GM12801 (cell line): ENCODE data around the gene KIF6.

ENCODE experiments used
- CTCF ChIP-seq: IDR thresholded peaks from one replicate; pipeline ENCODE4 v1.5.1; 2011; ENCODE audit warnings: control low read depth; ENCODE audit not compliant: insufficient read length; ENCODE audit errors: extremely low read depth

Gene KIF6

GRCh38 chr6:39380837-39381549 is 344.2 kb downstream of the KIF6 start:
- no peak for TF ChIP-seq CTCF

- no peak for TF ChIP-seq CTCF
Observed at GRCh38 chr6:39378960-39379425, 346.2 kb downstream of the KIF6 start.

- TF ChIP-seq CTCF, result no peak
Observed at GRCh38 chr6:39378175-39378959, 346.8 kb downstream of the KIF6 start.

- TF ChIP-seq CTCF, result no peak
Observed at GRCh38 chr6:39377539-39377950, 347.7 kb downstream of the KIF6 start.

- no peak for TF ChIP-seq CTCF
Observed at GRCh38 chr6:39375405-39375804, 349.8 kb downstream of the KIF6 start.

- TF ChIP-seq CTCF, result no peak
Observed at GRCh38 chr6:39370390-39370789, 354.8 kb downstream of the KIF6 start.

GRCh38 chr6:39369987-39370386 is 355.2 kb downstream of the KIF6 start:
- no peak for TF ChIP-seq CTCF
